ENCODE data around the gene CKLF. TPM values are rescaled to one million over a fixed set of nuclear protein-coding genes. Genes with fewer than 3 reads are reported as not detected.
A peak's percentile ranks its signal among the peaks of the same experiment; 100 is the strongest.

CKLF gene
- total RNA-seq = 10 to 100 TPM; 41.5 to 58.4 TPM

GRCh38 chr16:66552286-66553177 is at the start of gene CKLF:
Gene CKLF, plus strand, starts transcription at chr16:66552576. Its CDS starts 140 bp downstream, at chr16:66552716.
- Histone ChIP-seq H3K27me3 (no peaks in the 10 kb centered on the region), H3K9me3 (no peaks in the 10 kb centered on the region), H3K4me1 (peaks cover 5% of the 10 kb centered on the region), H3K4me3 (peak within 1 kb of the TSS; percentile 55), H3K9ac (ENCODE audit: low read depth in 2 of 2, low read length in 2 of 2) (peak within 1 kb of the TSS; percentile 76 to 78), H3K36me3 (no peaks in the 10 kb centered on the region), H3K27ac (peak within 1 kb of the TSS; percentile 86)
- TF ChIP-seq CTCF (IDR thresholded peaks at IDR 0.05) = no peak
- DNase-seq = peak; percentile 87
- intact Hi-C loops (cut with DNase I) = loop anchor here (5.0 kb wide), 1 partner anchor 35 kb away; no protein-coding TSS in a partner anchor

- H3K9ac ChIP-seq (ENCODE audit: low read depth in 2 of 2, low read length in 2 of 2) = no peak overlapping the region
- no peaks in the 10 kb centered on the region for H3K27me3 ChIP-seq
- no peaks in the 10 kb centered on the region for H3K9me3 ChIP-seq
- intact Hi-C loops (cut with DNase I) = no loop called here
- no peaks in the 10 kb centered on the region for H3K4me1 ChIP-seq
- no peak overlapping the region for H3K4me3 ChIP-seq
- DNase-seq = no peak
- no peak overlapping the region for H3K27ac ChIP-seq
- no peaks in the 10 kb centered on the region for H3K36me3 ChIP-seq
- TF ChIP-seq CTCF (IDR thresholded peaks at IDR 0.05) = no peak
These were observed 49.3 kb upstream of the CKLF start for GRCh38 chr16:66503030-66503429.

GRCh38 chr16:66503612-66504011 is 48.8 kb upstream of the CKLF start:
- no peaks in the 10 kb centered on the region for H3K9me3 ChIP-seq
- TF ChIP-seq CTCF (IDR thresholded peaks at IDR 0.05) = no peak
- H3K4me1 ChIP-seq = no peaks in the 10 kb centered on the region
- no peaks in the 10 kb centered on the region for H3K27me3 ChIP-seq
- intact Hi-C loops (cut with DNase I) = no loop called here
- no peaks in the 10 kb centered on the region for H3K36me3 ChIP-seq
- no peak overlapping the region for H3K27ac ChIP-seq
- no peak overlapping the region for H3K9ac ChIP-seq (ENCODE audit: low read depth in 2 of 2, low read length in 2 of 2)
- no peak for DNase-seq
- H3K4me3 ChIP-seq = no peak overlapping the region

- H3K4me1 ChIP-seq = no peaks in the 10 kb centered on the region
- DNase-seq = no peak
- no peak for TF ChIP-seq CTCF (IDR thresholded peaks at IDR 0.05)
- no peaks in the 10 kb centered on the region for H3K9me3 ChIP-seq
- no peaks in the 10 kb centered on the region for H3K36me3 ChIP-seq
- H3K4me3 ChIP-seq = no peak overlapping the region
- H3K9ac ChIP-seq (ENCODE audit: low read depth in 2 of 2, low read length in 2 of 2) = no peak overlapping the region
- no peak overlapping the region for H3K27ac ChIP-seq
- H3K27me3 ChIP-seq = no peaks in the 10 kb centered on the region
- intact Hi-C loops (cut with DNase I) = no loop called here
These were observed 44.6 kb upstream of the CKLF start for GRCh38 chr16:66507731-66508239.

GRCh38 chr16:66508248-66508913 is 44.0 kb upstream of the CKLF start:
- no peak overlapping the region for H3K27ac ChIP-seq
- H3K27me3 ChIP-seq = no peaks in the 10 kb centered on the region
- H3K36me3 ChIP-seq = no peaks in the 10 kb centered on the region
- TF ChIP-seq CTCF (IDR thresholded peaks at IDR 0.05) = no peak
- no peak for DNase-seq
- H3K4me1 ChIP-seq = no peaks in the 10 kb centered on the region
- H3K9me3 ChIP-seq = no peaks in the 10 kb centered on the region
- H3K9ac ChIP-seq (ENCODE audit: low read depth in 2 of 2, low read length in 2 of 2) = no peak overlapping the region
- intact Hi-C loops (cut with DNase I) = no loop called here
- no peak overlapping the region for H3K4me3 ChIP-seq
